ENCODE measurements around the gene HIVEP3. TPM values are rescaled to one million over a fixed set of nuclear protein-coding genes. Genes with fewer than 3 reads are reported as not detected.

Gene HIVEP3
- polyA plus RNA-seq, 1 donor (not counting 4 experiments of a cell fraction or from before 2014, with no cell fraction given) = 1.1 TPM

GRCh38 chr1:41724248-41724647 lies 194.5 kb downstream of the HIVEP3 start:
- Histone ChIP-seq H3K36me3 (ENCODE audit: control insufficient read depth in 2 of 2, extremely low read depth in 1 of 2, insufficient read depth in 2 of 2, low read length in 2 of 2) (no peaks in the 10 kb centered on the region), H3K4me3 (ENCODE audit: control insufficient read depth in 2 of 3, extremely low read depth in 1 of 3, insufficient read depth in 2 of 3, low read depth in 1 of 3, low read length in 3 of 3) (no peak overlapping the region), H3K9me3 (ENCODE audit: control insufficient read depth, low read depth, low read length) (no peaks in the 10 kb centered on the region), H3K27me3 (ENCODE audit: control insufficient read depth, extremely low read depth, insufficient read depth, low read length) (peaks cover 12% of the 10 kb centered on the region), H3K4me2 (ENCODE audit: control insufficient read depth, extremely low read depth, insufficient read depth, low read depth, low read length) (no peak overlapping the region), H3K9me1 (ENCODE audit: control insufficient read depth, extremely low read depth, insufficient read depth, low read length) (no peaks in the 10 kb centered on the region), H3K4me1 (ENCODE audit: control insufficient read depth, extremely low read depth, insufficient read depth, low read length) (no peaks in the 10 kb centered on the region), H3K27ac (ENCODE audit: control insufficient read depth, insufficient read depth, low read length) (no peak overlapping the region), H4K20me1 (ENCODE audit: control insufficient read depth, extremely low read depth, insufficient read depth, low read length) (no peaks in the 10 kb centered on the region), H3K79me2 (ENCODE audit: control insufficient read depth, insufficient read depth, low read length) (no peaks in the 10 kb centered on the region), H3K9ac (ENCODE audit: control insufficient read depth, extremely low read depth, insufficient read depth, low read length) (no peak overlapping the region), H2AFZ (ENCODE audit: control insufficient read depth, low read length) (no peak overlapping the region)
- no peak for TF ChIP-seq CTCF (optimal IDR thresholded peaks at IDR 0.05 in 1 of 3, IDR thresholded peaks at IDR 0.05 in 1 of 3, conservative IDR thresholded peaks at IDR 0.05 in 1 of 3; ENCODE audit: extremely low read depth in 1 of 3, insufficient read depth in 2 of 3, low read length in 3 of 3)
- no peak for TF ChIP-seq EZH2 (IDR thresholded peaks at IDR 0.05; ENCODE audit: low read length)
- dilution Hi-C loops (cut with MboI; ENCODE audit: extremely low pct_ligation_motif_present, low sequenced_read_pairs) = no loop called here
- FAIRE-seq (no peak), DNase-seq (ENCODE audit: low read depth, low spot score) (no peak)

DNA sequence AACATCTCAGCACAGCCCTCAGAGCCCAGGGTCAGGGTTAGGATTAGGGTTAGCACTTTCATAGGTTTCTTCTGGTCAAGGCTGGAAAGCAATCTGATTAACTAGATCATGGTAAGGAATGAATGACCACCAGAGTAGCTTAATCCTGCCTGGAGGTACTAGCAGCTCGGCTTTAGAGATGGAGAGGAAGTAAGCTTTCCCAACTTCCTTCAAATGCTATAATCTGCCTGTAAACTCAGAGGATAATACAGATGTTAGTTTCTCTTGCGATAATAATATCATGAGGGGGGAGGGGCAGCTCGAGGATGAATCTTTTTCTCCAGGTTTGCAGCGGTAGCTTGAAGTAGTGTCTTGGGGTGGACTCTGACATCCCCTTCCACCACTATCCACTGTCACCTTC lies 194.9 kb downstream of the HIVEP3 start:
- Histone ChIP-seq H3K36me3 (ENCODE audit: control insufficient read depth in 2 of 2, extremely low read depth in 1 of 2, insufficient read depth in 2 of 2, low read length in 2 of 2) (no peaks in the 10 kb centered on the region), H3K4me1 (ENCODE audit: control insufficient read depth, extremely low read depth, insufficient read depth, low read length) (peaks cover under 1% of the 10 kb centered on the region), H4K20me1 (ENCODE audit: control insufficient read depth, extremely low read depth, insufficient read depth, low read length) (no peaks in the 10 kb centered on the region), H3K4me3 (ENCODE audit: control insufficient read depth in 2 of 3, extremely low read depth in 1 of 3, insufficient read depth in 2 of 3, low read depth in 1 of 3, low read length in 3 of 3) (no peak overlapping the region), H3K27me3 (ENCODE audit: control insufficient read depth, extremely low read depth, insufficient read depth, low read length) (peaks cover 12% of the 10 kb centered on the region), H3K9me1 (ENCODE audit: control insufficient read depth, extremely low read depth, insufficient read depth, low read length) (no peaks in the 10 kb centered on the region), H3K79me2 (ENCODE audit: control insufficient read depth, insufficient read depth, low read length) (no peaks in the 10 kb centered on the region), H3K4me2 (ENCODE audit: control insufficient read depth, extremely low read depth, insufficient read depth, low read depth, low read length) (no peak overlapping the region), H3K9me3 (ENCODE audit: control insufficient read depth, low read depth, low read length) (no peaks in the 10 kb centered on the region), H2AFZ (ENCODE audit: control insufficient read depth, low read length) (no peak overlapping the region), H3K27ac (ENCODE audit: control insufficient read depth, insufficient read depth, low read length) (no peak overlapping the region), H3K9ac (ENCODE audit: control insufficient read depth, extremely low read depth, insufficient read depth, low read length) (no peak overlapping the region)
- dilution Hi-C loops (cut with MboI; ENCODE audit: extremely low pct_ligation_motif_present, low sequenced_read_pairs) = no loop called here
- TF ChIP-seq CTCF (optimal IDR thresholded peaks at IDR 0.05 in 1 of 3, IDR thresholded peaks at IDR 0.05 in 1 of 3, conservative IDR thresholded peaks at IDR 0.05 in 1 of 3; ENCODE audit: extremely low read depth in 1 of 3, insufficient read depth in 2 of 3, low read length in 3 of 3) = no peak
- no peak for TF ChIP-seq EZH2 (IDR thresholded peaks at IDR 0.05; ENCODE audit: low read length)
- DNase-seq (ENCODE audit: low read depth, low spot score) (no peak), FAIRE-seq (no peak)

Measured in keratinocyte (primary cell).